Kidney epithelial cell (primary cell): ENCODE data around the gene UNC5C. TPM values are rescaled to one million over a fixed set of nuclear protein-coding genes. Genes with fewer than 3 reads are reported as not detected.

Experiments used
- DNase-seq: peaks from one replicate; pipeline ENCODE4 v3.0.0-alpha.2; 2010; ENCODE audit warnings: low read depth
- H3K27me3 ChIP-seq: 2 replicates; pipeline ENCODE4 v1.6.0; 2011; ENCODE audit warnings: low read length; ENCODE audit not compliant: control insufficient read depth, insufficient read depth
- H3K36me3 ChIP-seq: 2 replicates; pipeline ENCODE4 v1.5.1; 2011; ENCODE audit warnings: low read length; ENCODE audit not compliant: control insufficient read depth, insufficient read depth
- H3K4me3 ChIP-seq: 2 replicates; pipeline ENCODE4 v1.5.1; 2011; ENCODE audit warnings: low read depth, mild to moderate bottlenecking, control low read depth, low read length
- total RNA-seq: library from RNA; depleted of rRNA; stranded (reverse); fragments of >200 nt; gene quantifications from 2 replicates; pipeline ENCODE4 v1.2.3, GENCODE V29; 2015
- TF ChIP-seq, protein P1 (sequence below): IDR thresholded peaks from 2 replicates; pipeline ENCODE4 v1.5.1; 2011; ENCODE audit warnings: mild to moderate bottlenecking, moderate library complexity, low read length, control low read depth, inconsistent platforms; ENCODE audit not compliant: insufficient read depth, poor library complexity, severe bottlenecking

UNC5C gene
- total RNA-seq, 1 donor from 2014 or later, result 2.8 TPM

GRCh38 chr4:95544113-95545103 is 4.4 kb downstream of the UNC5C start:
- Histone ChIP-seq H3K27me3 (peaks cover 8% of the 10 kb centered on the region), H3K4me3 (no peak overlapping the region)

GRCh38 chr4:95541889-95542607 is 6.7 kb downstream of the UNC5C start:
- DNase-seq, result no peak
- TF ChIP-seq, protein P1, sequence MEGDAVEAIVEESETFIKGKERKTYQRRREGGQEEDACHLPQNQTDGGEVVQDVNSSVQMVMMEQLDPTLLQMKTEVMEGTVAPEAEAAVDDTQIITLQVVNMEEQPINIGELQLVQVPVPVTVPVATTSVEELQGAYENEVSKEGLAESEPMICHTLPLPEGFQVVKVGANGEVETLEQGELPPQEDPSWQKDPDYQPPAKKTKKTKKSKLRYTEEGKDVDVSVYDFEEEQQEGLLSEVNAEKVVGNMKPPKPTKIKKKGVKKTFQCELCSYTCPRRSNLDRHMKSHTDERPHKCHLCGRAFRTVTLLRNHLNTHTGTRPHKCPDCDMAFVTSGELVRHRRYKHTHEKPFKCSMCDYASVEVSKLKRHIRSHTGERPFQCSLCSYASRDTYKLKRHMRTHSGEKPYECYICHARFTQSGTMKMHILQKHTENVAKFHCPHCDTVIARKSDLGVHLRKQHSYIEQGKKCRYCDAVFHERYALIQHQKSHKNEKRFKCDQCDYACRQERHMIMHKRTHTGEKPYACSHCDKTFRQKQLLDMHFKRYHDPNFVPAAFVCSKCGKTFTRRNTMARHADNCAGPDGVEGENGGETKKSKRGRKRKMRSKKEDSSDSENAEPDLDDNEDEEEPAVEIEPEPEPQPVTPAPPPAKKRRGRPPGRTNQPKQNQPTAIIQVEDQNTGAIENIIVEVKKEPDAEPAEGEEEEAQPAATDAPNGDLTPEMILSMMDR, result no peak
- Histone ChIP-seq H3K4me3 (no peak overlapping the region), H3K36me3 (no peaks in the 10 kb centered on the region), H3K27me3 (peaks cover under 1% of the 10 kb centered on the region)

More at GRCh38 chr4:95544113-95545103, 4.4 kb downstream of the UNC5C start:
- no peaks in the 10 kb centered on the region for H3K36me3 ChIP-seq
- TF ChIP-seq, protein P1, result peak; percentile 31
- DNase-seq, result no peak

- no peak for DNase-seq
- Histone ChIP-seq H3K27me3 (no peaks in the 10 kb centered on the region), H3K4me3 (no peak overlapping the region), H3K36me3 (no peaks in the 10 kb centered on the region)
- TF ChIP-seq, protein P1, result no peak
These were observed 7.7 kb downstream of the UNC5C start for GRCh38 chr4:95541094-95541493.

- Histone ChIP-seq H3K27me3 (no peaks in the 10 kb centered on the region), H3K4me3 (no peak overlapping the region), H3K36me3 (no peaks in the 10 kb centered on the region)
- TF ChIP-seq, protein P1, result no peak
- no peak for DNase-seq
These were observed 8.5 kb downstream of the UNC5C start for GRCh38 chr4:95540227-95540626.

DNA sequence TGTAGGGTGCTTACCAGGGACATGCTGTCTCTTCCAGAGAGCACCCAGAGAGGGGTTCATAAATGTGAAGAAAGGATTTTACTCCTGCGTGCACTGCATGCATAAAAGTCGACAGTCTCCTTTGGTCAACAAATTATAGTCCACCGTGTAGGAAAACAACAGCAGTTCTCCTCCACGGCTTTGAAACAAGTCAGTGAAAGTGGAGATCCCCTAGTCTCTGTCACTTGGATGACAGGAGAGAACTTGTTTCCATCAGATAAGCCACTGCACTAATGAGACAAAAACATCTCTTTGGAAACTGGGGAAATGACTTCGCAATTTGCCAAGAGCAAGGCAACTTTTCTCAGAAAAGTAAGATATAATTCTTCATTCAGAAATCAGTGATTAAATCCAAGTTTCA is 9.7 kb downstream of the UNC5C start:
- TF ChIP-seq, protein P1, result no peak
- Histone ChIP-seq H3K27me3 (no peaks in the 10 kb centered on the region), H3K4me3 (no peak overlapping the region)

More for the DNA sequence above, 9.7 kb downstream of the UNC5C start:
- no peaks in the 10 kb centered on the region for H3K36me3 ChIP-seq
- DNase-seq, result no peak
